D721Med (cell line): Measurements from ENCODE around the gene SKA1.

Source experiments
- DNase-seq: peaks from one replicate; pipeline ENCODE4 v3.0.0; 2011; ENCODE audit warnings: low spot score; ENCODE audit not compliant: insufficient read length
- FAIRE-seq: peaks from 2 replicates; lab custom pipeline; 2011; peaks lifted over from hg19 to GRCh38; lab: Jason Lieb, UNC
- TF ChIP-seq, protein P1 (sequence below): IDR thresholded peaks from 2 replicates; pipeline ENCODE4 v1.5.1; 2012; ENCODE audit warnings: mild to moderate bottlenecking, control low read depth; ENCODE audit not compliant: insufficient read depth; ENCODE audit errors: missing control alignments

Gene SKA1

DNA sequence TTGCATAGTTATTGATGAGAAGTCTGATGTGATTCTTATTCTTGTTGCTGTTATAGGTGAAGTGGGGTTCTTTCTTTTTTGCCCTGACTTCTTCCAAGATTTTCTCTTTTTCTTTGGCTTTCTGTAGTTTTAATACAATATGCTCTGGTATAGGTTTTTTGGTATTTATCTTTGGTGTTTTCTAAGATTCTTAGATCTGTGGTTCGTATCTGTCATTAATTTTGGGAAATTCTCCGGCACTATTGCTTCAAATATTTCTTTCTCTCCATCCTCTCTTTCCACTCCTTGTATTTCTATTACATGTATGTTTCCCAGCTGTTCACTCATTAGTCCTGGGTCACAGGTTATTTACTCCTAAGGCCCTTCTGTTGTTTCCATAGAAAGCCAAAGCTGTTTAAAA is 43.8 kb downstream of the SKA1 start:
- FAIRE-seq (peak; percentile 41), DNase-seq (no peak)
- TF ChIP-seq, protein P1, sequence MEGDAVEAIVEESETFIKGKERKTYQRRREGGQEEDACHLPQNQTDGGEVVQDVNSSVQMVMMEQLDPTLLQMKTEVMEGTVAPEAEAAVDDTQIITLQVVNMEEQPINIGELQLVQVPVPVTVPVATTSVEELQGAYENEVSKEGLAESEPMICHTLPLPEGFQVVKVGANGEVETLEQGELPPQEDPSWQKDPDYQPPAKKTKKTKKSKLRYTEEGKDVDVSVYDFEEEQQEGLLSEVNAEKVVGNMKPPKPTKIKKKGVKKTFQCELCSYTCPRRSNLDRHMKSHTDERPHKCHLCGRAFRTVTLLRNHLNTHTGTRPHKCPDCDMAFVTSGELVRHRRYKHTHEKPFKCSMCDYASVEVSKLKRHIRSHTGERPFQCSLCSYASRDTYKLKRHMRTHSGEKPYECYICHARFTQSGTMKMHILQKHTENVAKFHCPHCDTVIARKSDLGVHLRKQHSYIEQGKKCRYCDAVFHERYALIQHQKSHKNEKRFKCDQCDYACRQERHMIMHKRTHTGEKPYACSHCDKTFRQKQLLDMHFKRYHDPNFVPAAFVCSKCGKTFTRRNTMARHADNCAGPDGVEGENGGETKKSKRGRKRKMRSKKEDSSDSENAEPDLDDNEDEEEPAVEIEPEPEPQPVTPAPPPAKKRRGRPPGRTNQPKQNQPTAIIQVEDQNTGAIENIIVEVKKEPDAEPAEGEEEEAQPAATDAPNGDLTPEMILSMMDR = no peak

DNA sequence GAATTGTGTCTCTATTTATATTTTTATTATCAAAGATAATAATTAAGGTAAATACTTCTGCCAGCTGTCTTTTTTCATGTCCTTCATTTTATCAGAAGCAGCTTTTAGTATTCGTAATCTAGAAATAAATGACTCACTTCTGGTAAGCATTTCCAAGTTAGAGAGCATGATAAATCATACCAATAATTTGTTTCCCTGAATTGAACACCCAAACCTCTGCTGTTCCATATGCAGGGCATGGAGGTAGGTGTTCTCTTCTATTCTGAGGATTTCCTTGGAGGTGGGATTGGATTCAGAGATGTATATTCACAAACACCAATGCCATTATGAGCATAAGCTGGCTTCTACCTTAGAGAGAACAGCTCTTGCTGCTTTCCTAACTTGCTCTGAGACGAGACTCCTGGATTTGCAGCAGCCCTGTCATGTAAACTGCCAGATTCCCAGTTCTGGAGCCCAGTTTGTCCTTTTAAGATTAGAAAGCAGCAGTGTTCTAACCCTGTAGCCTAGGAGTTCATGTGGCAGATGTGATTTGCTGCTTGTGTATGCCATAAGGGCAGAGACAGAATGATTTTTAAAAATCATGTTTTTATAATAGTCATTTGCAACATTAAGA is 47.5 kb downstream of the SKA1 start:
- no peak for FAIRE-seq

DNA sequence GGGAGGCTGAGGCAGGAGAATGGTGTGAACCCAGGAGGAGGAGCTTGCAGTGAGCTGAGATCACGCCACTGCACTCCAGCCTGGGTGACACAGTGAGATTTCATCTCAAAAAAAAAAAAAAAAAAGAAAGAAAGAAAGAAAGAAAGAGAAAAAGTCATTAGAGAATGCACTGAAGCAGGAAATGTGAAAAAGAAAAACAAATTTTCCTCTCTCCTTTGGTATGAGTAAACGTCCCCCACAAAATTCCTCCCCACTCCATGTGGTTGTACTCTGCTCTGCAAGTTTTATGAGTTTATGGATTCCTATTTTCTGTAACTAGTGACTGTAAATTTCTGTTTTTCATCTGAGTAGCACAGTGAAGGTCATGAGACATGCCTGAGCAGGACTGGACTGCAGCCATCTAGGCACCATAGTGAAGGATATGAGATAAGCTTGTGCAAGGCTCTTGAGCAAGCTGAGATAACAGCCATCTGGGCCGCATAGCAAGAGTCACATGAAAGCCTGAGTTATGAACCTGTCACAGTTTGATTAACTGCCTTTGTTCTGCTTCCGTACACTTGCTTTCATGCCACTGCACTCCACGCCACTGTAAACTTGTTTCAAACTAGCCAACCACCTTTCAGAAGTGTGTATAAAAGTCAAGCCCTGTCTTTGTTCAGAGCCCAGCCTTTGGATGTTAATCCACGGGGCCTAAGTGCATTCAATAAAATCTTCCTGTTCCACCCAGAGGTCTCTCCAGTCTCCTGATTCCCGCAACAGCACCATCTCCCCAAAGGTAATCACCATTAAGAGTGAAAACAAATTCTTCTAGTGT is 50.2 kb downstream of the SKA1 start:
- no peak for DNase-seq
- TF ChIP-seq, protein P1 = no peak
- no peak for FAIRE-seq

More for the DNA sequence above, 47.5 kb downstream of the SKA1 start:
- no peak for DNase-seq
- TF ChIP-seq, protein P1 = no peak

DNA sequence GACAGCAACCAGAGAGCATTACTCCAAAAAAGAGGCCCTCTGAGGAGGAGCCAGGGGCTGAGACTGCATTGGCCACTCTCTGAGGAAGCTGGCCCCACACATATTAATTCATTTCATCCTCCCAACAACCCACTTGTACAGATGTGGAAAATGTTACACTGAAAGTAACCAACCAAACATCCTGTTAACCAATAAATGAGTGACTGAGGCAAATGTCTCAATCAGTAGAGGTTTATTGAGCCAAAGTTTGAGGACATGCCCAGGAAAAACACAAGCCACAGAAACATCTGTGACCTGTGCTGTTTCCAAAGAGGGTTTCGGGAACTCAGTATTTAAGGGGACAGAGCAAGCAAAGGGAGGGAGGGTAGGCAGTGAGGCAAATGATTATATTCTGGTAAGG is 53.0 kb downstream of the SKA1 start:
- TF ChIP-seq, protein P1 = no peak
- DNase-seq = no peak
- FAIRE-seq = no peak

DNA sequence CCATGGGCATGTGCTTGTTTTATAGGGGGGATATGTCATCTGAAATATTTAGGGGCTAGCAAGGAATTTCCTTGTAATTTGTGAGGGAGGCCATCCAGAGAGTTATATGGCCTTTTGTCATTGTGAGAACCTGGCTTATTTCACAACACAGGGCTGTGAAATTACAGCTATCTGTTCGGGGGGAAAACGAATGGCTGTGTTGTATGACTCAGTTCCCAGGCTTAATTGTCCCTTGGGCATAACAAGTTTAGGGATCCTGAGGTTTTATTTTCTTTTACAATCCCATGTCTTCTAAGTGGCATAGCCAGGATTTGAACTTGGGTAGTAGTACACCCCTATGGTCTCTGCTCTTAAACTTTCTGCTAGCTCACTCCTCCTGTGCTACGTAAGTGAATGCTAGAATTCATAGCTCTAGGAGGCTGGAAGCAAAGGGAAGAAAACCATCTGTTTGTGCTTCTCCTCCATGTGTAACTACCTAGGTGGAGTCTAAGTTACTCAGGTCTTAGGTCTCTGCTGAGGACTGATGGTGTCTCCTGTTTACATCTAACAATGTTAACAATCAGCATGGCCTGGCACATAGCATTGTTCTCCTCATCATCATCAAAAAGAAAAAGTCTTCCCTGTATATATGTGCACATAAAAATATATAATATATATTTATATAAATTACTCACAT is 53.8 kb downstream of the SKA1 start:
- DNase-seq = no peak
- TF ChIP-seq, protein P1 = no peak
- no peak for FAIRE-seq

DNA sequence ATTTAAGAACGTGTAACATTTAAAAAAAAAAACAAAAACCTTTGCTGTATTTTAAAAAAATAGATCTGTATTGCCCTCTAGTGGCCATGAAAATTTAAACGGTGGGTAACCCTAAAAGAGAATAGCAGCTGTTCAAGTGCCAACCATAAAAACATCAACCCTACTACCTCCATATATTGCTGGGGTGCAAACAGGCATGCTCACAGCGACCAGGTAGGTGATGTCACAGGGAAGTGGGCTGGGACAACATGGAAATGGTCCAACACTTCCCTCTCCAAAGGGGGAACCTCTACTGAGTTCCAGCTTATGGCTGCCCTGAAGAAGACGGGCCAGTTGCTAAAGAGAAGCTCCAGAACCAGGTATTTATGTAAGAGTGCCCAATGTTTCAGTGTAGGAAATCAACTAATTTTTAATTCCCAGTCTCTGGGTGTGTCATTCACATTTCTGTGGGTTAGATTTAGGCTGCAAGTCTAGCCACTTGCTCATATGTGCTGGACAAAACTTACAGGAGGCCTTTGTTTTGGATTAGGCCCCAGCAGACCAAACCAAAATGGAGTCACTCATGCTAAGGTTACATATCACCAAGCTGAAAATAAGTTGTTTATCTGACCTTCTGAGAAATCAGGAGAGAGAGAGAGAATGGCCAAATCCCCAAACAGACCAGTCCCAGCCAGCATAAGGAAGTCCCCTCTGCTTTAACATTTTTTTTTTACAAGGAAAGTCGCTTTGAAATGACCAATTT is 54.5 kb downstream of the SKA1 start:
- no peak for FAIRE-seq
- TF ChIP-seq, protein P1 = peak; percentile 50
- no peak for DNase-seq
